ENCODE measurements around the gene MUSTN1. TPM values are rescaled to one million over a fixed set of nuclear protein-coding genes. Genes with fewer than 3 reads are reported as not detected.

The MUSTN1 gene
- total RNA-seq, 6 donors from 2014 or later = 1.2 to 62.9 (median 6.5) TPM

- WGBS, 2 donors = 70 to 84% methylated on average over 8 to 10 of the region's 10 CpGs
- H3K4me3 ChIP-seq = no peak within 1 kb of the TSS
- H3K36me3 ChIP-seq = no peaks in the 10 kb centered on the region
- H3K9me3 ChIP-seq = no peaks in the 10 kb centered on the region
- H3K27me3 ChIP-seq = no peaks in the 10 kb centered on the region
- H3K4me1 ChIP-seq = no peaks in the 10 kb centered on the region
- ATAC-seq (ENCODE audit: low FRiP score in 2 of 2) (no peak), DNase-seq (no peak)
- TF ChIP-seq POLR2A (IDR thresholded peaks at IDR 0.05) (no peak), EP300 (IDR thresholded peaks at IDR 0.05) (no peak), POLR2AphosphoS5 (IDR thresholded peaks at IDR 0.05) (no peak)
- TF ChIP-seq, protein P1, sequence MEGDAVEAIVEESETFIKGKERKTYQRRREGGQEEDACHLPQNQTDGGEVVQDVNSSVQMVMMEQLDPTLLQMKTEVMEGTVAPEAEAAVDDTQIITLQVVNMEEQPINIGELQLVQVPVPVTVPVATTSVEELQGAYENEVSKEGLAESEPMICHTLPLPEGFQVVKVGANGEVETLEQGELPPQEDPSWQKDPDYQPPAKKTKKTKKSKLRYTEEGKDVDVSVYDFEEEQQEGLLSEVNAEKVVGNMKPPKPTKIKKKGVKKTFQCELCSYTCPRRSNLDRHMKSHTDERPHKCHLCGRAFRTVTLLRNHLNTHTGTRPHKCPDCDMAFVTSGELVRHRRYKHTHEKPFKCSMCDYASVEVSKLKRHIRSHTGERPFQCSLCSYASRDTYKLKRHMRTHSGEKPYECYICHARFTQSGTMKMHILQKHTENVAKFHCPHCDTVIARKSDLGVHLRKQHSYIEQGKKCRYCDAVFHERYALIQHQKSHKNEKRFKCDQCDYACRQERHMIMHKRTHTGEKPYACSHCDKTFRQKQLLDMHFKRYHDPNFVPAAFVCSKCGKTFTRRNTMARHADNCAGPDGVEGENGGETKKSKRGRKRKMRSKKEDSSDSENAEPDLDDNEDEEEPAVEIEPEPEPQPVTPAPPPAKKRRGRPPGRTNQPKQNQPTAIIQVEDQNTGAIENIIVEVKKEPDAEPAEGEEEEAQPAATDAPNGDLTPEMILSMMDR (IDR thresholded peaks at IDR 0.05) = no peak
- H3K27ac ChIP-seq = no peak within 1 kb of the TSS
Observed at GRCh38 chr3:52794612-52795099, 40.2 kb downstream of the MUSTN1 start, which contains the start of gene ITIH3. TSS of gene ITIH3 (plus strand) at chr3:52794796. CDS start at chr3:52794804, 8 bp downstream.

DNA sequence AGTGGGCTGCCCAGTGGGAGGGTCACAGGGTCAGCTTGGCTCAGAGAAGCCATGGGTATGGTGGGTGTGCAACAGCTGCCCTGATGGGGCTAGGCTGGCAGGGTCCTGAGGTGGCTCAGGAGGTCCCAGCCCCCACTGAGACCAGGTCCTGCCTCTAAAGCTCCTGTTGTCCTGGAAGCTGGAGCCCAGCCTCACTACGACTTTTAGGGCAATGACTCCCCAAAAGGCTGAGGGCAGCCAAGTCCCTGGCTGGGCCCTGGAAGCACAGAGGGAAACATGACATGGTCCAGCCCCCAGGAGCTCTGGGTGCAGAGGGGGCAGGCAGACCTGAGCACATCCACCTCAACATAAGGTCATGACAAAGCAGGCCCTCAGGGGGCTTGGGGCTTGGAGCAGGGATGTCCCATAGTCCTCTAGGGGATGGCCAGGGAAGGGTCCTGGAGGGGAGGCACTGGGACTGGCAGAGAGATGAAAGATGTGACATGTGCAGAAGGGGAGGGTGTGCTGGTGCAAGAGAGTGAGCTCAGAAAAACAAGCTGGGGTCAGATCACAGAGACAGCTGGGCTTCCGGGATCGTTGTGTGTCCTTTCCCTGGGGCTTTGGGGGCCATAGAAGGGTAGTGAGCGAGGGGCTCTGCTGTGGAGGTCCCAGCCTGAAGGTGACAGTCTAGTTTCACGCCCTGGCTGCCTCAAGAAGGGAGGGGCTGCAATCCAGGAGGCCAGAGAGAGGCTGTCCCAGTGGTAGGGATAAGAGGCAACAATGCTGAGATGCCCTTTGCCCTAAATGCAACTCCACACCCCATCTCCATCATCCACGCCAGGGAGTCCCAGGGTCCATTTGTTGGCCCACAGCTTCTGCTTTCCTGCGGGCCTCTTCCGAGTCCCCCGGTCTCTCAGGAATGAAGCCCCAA lies 40.9 kb downstream of the MUSTN1 start:
- H3K4me3 ChIP-seq = no peak overlapping the region
- TF ChIP-seq, protein P1 (IDR thresholded peaks at IDR 0.05) = no peak
- TF ChIP-seq EP300 (IDR thresholded peaks at IDR 0.05) (no peak), POLR2AphosphoS5 (IDR thresholded peaks at IDR 0.05) (no peak), POLR2A (IDR thresholded peaks at IDR 0.05) (no peak)
- ATAC-seq (ENCODE audit: low FRiP score in 2 of 2) = no peak
- 80 to 81% methylated on average over 8 to 9 of the region's 9 CpGs for WGBS, 2 donors
- no peaks in the 10 kb centered on the region for H3K9me3 ChIP-seq
- no peaks in the 10 kb centered on the region for H3K36me3 ChIP-seq
- H3K27ac ChIP-seq = no peak overlapping the region
- no peak for DNase-seq
- no peaks in the 10 kb centered on the region for H3K4me1 ChIP-seq
- no peaks in the 10 kb centered on the region for H3K27me3 ChIP-seq

- Histone ChIP-seq H3K9me3 (no peaks in the 10 kb centered on the region), H3K4me3 (no peak overlapping the region), H3K36me3 (no peaks in the 10 kb centered on the region), H3K27ac (no peak overlapping the region), H3K4me1 (no peaks in the 10 kb centered on the region), H3K27me3 (no peaks in the 10 kb centered on the region)
- ATAC-seq (ENCODE audit: low FRiP score in 2 of 2) (no peak), DNase-seq (no peak)
- WGBS, 2 donors = 81 to 84% methylated on average over 16 to 18 of the region's 18 CpGs
- TF ChIP-seq POLR2AphosphoS5 (IDR thresholded peaks at IDR 0.05) (no peak), EP300 (IDR thresholded peaks at IDR 0.05) (no peak), POLR2A (IDR thresholded peaks at IDR 0.05) (no peak)
- TF ChIP-seq, protein P1 (IDR thresholded peaks at IDR 0.05) = no peak
Observed at GRCh38 chr3:52792961-52793695, 41.7 kb downstream of the MUSTN1 start.

- no peaks in the 10 kb centered on the region for H3K9me3 ChIP-seq
- no peak overlapping the region for H3K4me3 ChIP-seq
- no peaks in the 10 kb centered on the region for H3K27me3 ChIP-seq
- H3K4me1 ChIP-seq = no peaks in the 10 kb centered on the region
- no peak overlapping the region for H3K27ac ChIP-seq
- DNase-seq (no peak), ATAC-seq (ENCODE audit: low FRiP score in 2 of 2) (no peak)
- no peaks in the 10 kb centered on the region for H3K36me3 ChIP-seq
- 90 to 100% methylated on average over 2 to 7 of the region's 7 CpGs for WGBS, 2 donors
- TF ChIP-seq POLR2AphosphoS5 (IDR thresholded peaks at IDR 0.05) (no peak), POLR2A (IDR thresholded peaks at IDR 0.05) (no peak), EP300 (IDR thresholded peaks at IDR 0.05) (no peak)
- TF ChIP-seq, protein P1 (IDR thresholded peaks at IDR 0.05) = no peak
Observed at GRCh38 chr3:52792413-52792812, 42.4 kb downstream of the MUSTN1 start.
